ACHN (cell line): ENCODE data around the gene CDS2.
A peak's percentile ranks its signal among the peaks of the same experiment; 100 is the strongest.

Source experiments
- DNase-seq: peaks from one replicate; pipeline ENCODE4 v3.0.0-alpha.2; 2015
- in situ Hi-C: cut with HindIII; loops from 2 replicates; pipeline ENCODE4 v1.10.0; 2017; ENCODE audit warnings: low sequenced_read_pairs, low pct_ligation_motif_present, low pct_unique_long_range_greater_than_20kb

Gene CDS2

GRCh38 chr20:5222919-5223634 is 96.3 kb downstream of the CDS2 start:
- in situ Hi-C loops: no loop called here

GRCh38 chr20:5230544-5230943 is 103.7 kb downstream of the CDS2 start:
- DNase-seq: no peak
- in situ Hi-C loops: no loop called here

More at GRCh38 chr20:5222919-5223634, 96.3 kb downstream of the CDS2 start:
- peak; percentile 52 for DNase-seq

DNA sequence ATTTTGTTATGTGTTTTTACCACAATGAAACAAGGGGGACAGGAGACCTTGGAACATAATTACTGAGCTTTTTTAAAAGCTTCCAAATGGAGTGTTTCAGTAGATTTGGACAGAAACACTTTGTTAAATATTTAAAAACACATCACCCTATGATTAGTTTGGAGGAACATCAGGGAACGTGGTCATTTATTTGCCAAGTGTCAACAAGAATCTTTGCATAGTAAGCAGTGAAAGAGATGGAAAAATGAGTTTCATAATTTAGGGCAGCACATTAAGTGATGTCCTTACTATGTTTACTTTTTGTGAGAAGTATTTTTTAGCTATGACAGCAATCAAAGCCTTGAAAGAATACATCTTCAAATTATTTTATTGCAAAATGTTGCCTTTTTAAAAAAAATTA is 107.3 kb downstream of the CDS2 start:
- in situ Hi-C loops: no loop called here

DNA sequence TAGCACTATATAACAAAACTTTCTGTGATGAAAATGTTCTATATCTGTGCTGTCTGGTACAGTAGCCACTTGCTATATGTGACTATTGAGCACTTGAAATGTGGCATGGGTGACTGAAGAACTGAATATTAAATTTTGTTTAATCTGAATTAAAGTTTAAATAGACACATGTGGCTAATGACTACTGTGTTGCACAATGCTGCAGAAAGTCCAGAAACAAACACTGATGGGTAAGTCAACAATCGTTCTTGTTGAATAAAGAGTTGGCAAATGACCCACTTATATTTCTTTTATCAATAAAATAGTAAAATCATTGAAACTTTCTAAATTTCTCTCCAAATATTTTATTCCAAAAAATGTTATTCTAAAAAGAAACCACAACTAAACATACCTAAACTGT is 108.2 kb downstream of the CDS2 start:
- in situ Hi-C loops: no loop called here
- no peak for DNase-seq

More for the DNA sequence above, 107.3 kb downstream of the CDS2 start:
- no peak for DNase-seq
